Nephron (organoid): ENCODE data around the gene PLA2G6.

Source experiments
- H3K27ac Mint-ChIP-seq, 3 experiments: 2 replicates each; pipeline ENCODE4 v1.8.0; 2020; ENCODE audit warnings: mixed read lengths in 3 of 3, mild to moderate bottlenecking in 2 of 3, moderate library complexity in 1 of 3
- H3K27me3 Mint-ChIP-seq: 2 replicates; pipeline ENCODE4 v1.8.0; 2021; ENCODE audit warnings: low read depth, mild to moderate bottlenecking, moderate library complexity, mixed read lengths
- H3K36me3 Mint-ChIP-seq: 2 replicates; pipeline ENCODE4 v1.8.0; 2020; ENCODE audit warnings: low read depth, mixed read lengths
- H3K4me1 Mint-ChIP-seq: 2 replicates; pipeline ENCODE4 v1.8.0; 2020; ENCODE audit warnings: mixed read lengths
- H3K4me3 Mint-ChIP-seq, 3 experiments: 2 replicates each; pipeline ENCODE4 v1.8.0; 2020; ENCODE audit warnings: mild to moderate bottlenecking in 3 of 3, mixed read lengths in 3 of 3, moderate library complexity in 2 of 3
- H3K9me3 Mint-ChIP-seq: 2 replicates; pipeline ENCODE4 v1.8.0; 2020; ENCODE audit warnings: mixed read lengths
- CTCF ChIP-seq, 3 experiments: fragments of 200-600 bp; sonication (generic); IDR thresholded peaks; one replicate each; pipeline ENCODE4 v1.5.0; 2021; ENCODE audit warnings: antibody characterized with exemption in 3 of 3; ENCODE audit not compliant: unreplicated experiment in 3 of 3

PLA2G6 gene

GRCh38 chr22:38170469-38170868 lies 11.2 kb downstream of the PLA2G6 start:
- Mint-ChIP-seq H3K4me3 (no peak overlapping the region), H3K27ac (no peak overlapping the region), H3K27me3 (peaks cover 8% of the 10 kb centered on the region), H3K9me3 (no peaks in the 10 kb centered on the region), H3K36me3 (peaks cover 9% of the 10 kb centered on the region), H3K4me1 (peaks cover 6% of the 10 kb centered on the region)
- TF ChIP-seq CTCF (IDR thresholded peaks at IDR 0.05; ENCODE audit: unreplicated experiment in 3 of 3): no peak

GRCh38 chr22:38169116-38169515 lies 12.5 kb downstream of the PLA2G6 start:
- no peak for TF ChIP-seq CTCF (IDR thresholded peaks at IDR 0.05; ENCODE audit: unreplicated experiment in 3 of 3)
- Mint-ChIP-seq H3K9me3 (no peaks in the 10 kb centered on the region), H3K4me3 (no peak overlapping the region), H3K36me3 (peaks cover 9% of the 10 kb centered on the region), H3K4me1 (peaks cover 11% of the 10 kb centered on the region), H3K27me3 (peaks cover 8% of the 10 kb centered on the region), H3K27ac (no peak overlapping the region)

GRCh38 chr22:38167988-38168407 lies 13.6 kb downstream of the PLA2G6 start:
- Mint-ChIP-seq H3K36me3 (peaks cover 9% of the 10 kb centered on the region), H3K4me3 (no peak overlapping the region), H3K4me1 (peaks cover 11% of the 10 kb centered on the region), H3K9me3 (no peaks in the 10 kb centered on the region), H3K27ac (peak overlapping the region in 1 of 3 experiments; percentile 11), H3K27me3 (peaks cover 8% of the 10 kb centered on the region)
- no peak for TF ChIP-seq CTCF (IDR thresholded peaks at IDR 0.05; ENCODE audit: unreplicated experiment in 3 of 3)

- Mint-ChIP-seq H3K27me3 (peaks cover 8% of the 10 kb centered on the region), H3K4me1 (peaks cover 11% of the 10 kb centered on the region), H3K36me3 (peaks cover 9% of the 10 kb centered on the region), H3K4me3 (no peak overlapping the region), H3K9me3 (no peaks in the 10 kb centered on the region), H3K27ac (no peak overlapping the region)
- no peak for TF ChIP-seq CTCF (IDR thresholded peaks at IDR 0.05; ENCODE audit: unreplicated experiment in 3 of 3)
Measured at GRCh38 chr22:38165922-38166593, 15.6 kb downstream of the PLA2G6 start.

- Mint-ChIP-seq H3K9me3 (no peaks in the 10 kb centered on the region), H3K27me3 (peaks cover 3% of the 10 kb centered on the region), H3K4me1 (peaks cover 11% of the 10 kb centered on the region), H3K36me3 (peaks cover 9% of the 10 kb centered on the region), H3K4me3 (no peak overlapping the region), H3K27ac (peak overlapping the region; percentile 2 to 56 (median 54))
- TF ChIP-seq CTCF (IDR thresholded peaks at IDR 0.05; ENCODE audit: unreplicated experiment in 3 of 3): no peak
Measured at GRCh38 chr22:38164551-38164918, 17.1 kb downstream of the PLA2G6 start.
